ENCODE data around the gene FDXR.

FDXR gene

GRCh38 chr17:74814453-74814852 is 58.3 kb downstream of the FDXR start:
- no peak for TF ChIP-seq ZNF274 (IDR thresholded peaks at IDR 0.05; ENCODE audit: low read depth, low read length)
- no peak overlapping the region for H3K4me3 ChIP-seq (ENCODE audit: low read length)
